GM20431 (cell line): Measurements from ENCODE around the gene PPM1K.
"Not testable (repeated sequence)": the region's sequence is repeated elsewhere in the genome, so short reads cannot be mapped to it uniquely, and the experiment has no call there.

Source experiments
- in situ Hi-C: fragments of 300-500 bp; cut with MseI, MboI; formaldehyde crosslinking; loops from one replicate; pipeline ENCODE4 v1.15.0; 2020; ENCODE audit warnings: low sequenced_read_pairs; ENCODE audit not compliant: unreplicated experiment

PPM1K gene

DNA sequence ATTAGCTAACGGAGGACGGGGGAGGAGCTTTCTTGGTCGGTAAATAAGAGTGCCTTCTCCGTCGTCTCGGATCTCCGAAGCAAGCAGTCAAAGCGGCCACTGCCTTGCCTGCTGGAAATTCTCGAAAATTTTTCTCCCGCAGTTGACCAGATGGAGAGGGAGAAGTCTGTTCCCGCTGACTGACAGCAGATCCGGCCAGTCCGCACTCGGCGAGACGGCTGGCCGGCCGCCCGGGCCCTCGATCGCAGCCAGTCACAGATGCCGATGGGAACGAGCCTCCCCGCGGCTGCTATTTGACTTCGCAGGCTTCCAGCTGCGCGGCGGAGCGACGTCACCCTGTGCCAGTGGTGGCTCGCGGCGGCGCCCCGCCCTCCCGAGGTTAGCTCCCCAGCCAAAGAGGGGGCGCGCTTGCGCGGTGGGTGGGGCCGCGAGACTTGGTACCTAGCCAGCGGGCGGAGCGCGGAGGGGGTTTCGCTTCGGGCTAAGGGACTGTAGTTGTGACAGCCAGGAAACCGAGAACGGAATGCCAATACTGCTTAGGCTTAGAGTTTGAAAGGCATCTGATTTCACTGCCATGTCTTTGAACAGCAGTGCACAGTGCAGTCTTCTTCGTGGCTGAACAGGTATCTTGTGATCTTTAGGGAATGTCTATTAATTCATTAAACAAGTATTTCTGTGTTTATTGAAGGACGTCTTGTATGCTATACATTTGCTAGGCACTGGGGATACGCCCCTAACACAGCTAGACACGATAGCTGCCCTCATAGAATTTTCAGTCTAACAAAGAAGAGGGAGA is at the start of gene PPM1K:
Gene PPM1K, minus strand, starts transcription at position 123 of the 796 bp plus-strand sequence. CDS start 5,978 bp downstream, outside the sequence.
- in situ Hi-C loops: no loop called here

GRCh38 chr4:88333741-88334405 is 49.5 kb upstream of the PPM1K start:
- in situ Hi-C loops: no loop called here

- in situ Hi-C loops: no loop called here
Measured at GRCh38 chr4:88327665-88328064, 43.3 kb upstream of the PPM1K start.

DNA sequence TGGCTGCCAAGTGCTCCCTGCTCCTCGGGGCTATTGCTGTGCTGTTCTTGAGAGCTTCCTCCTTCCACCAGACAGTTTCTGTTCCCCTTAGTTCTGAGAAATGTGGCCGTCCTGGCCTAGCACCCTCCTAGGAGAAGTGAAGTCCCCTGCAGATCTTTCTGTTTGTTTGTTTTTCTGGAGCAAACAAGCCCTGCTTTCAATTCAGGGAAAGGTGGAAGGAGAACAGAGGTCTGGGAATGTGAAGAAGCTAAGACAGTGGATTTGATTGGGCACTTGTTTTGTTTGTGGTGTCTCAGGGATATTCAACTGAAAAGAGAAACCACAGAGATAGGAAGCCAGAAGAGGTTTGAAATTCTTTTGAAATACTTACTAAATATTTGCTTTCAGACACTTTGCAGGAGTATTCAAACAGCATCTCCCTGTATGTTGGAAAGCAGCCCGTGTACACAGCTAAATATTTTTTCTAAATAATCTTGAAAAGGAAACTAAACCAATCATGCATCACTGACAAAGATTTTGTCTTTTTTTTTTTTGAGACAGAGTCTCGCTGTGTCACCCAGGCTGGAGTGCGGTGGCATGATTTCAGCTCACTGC is 36.5 kb upstream of the PPM1K start:
- in situ Hi-C loops: no loop called here

GRCh38 chr4:88320224-88320779 is 35.9 kb upstream of the PPM1K start:
- in situ Hi-C loops: no loop called here

GRCh38 chr4:88318751-88319350 is 34.5 kb upstream of the PPM1K start:
- in situ Hi-C loops: no loop called here

DNA sequence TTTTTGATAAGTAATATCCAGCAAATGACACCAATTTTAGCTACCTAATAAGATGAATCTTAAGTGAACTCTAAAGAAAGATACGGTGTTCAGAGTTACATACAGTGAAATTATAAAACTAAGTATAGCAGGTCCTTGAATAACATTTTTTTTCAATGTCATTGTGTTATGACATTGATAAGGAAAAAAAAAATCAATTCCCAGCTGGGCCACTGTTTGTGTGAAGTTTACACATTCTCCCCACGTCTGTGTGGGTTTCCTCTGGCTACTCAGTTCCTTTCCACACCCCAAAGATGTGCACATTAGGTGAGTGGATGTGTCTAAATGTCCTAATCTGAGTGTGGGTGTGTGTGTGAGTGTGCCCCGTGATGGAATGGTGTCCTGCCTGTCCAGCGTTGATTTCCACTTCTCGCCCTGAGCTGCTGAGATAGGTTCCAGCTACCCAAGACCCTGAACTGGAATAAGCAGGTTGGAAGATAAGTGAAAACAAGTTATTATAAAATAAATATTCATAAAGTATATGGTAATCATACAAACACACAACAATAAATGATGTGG is 31.2 kb upstream of the PPM1K start:
- in situ Hi-C loops: no loop called here

DNA sequence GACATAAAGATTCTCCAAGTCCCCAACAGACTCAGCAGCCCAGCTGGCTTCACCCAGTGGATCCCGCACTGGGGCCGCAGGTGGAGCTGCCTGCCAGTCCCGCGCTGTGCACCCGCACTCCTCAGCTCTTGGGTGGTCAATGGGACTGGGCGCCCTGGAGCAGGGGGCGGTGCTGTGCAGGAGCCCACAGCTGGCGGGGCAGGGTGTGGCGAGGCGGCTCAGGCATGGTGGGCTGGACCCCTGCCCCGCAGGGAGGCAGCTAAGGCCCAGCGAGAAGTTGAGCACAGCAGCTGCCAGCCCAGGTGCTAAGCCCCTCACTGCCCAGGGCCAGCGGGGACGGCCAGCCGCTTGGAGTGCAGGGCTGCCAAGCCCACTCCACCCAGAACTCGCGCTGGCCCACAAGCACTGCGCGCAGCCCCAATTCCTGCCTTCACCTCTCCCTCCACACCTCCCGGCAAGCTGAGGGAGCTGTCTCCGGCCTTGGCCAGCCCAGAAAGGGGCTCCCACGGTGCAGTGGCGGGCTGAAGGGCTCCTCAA is 28.8 kb upstream of the PPM1K start:
- in situ Hi-C loops: not testable (repeated sequence)

- in situ Hi-C loops: no loop called here
Measured at GRCh38 chr4:88308587-88308986, 24.2 kb upstream of the PPM1K start.

GRCh38 chr4:88297725-88298454 is 13.5 kb upstream of the PPM1K start:
- in situ Hi-C loops: no loop called here

DNA sequence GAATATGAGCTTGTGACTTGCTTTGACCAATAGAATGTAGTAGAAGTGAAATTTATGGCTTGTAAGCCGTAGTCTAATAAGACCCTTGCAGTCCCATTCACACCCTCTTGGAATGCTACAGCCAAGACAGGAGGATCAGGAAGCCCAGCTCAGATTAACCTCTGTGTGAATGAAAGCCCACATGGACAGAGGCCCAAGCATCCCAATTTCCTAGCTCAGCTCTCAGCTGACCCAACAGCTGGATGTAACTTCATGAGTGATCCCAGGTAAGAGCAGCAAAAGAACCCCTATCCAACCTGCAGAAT is 12.8 kb upstream of the PPM1K start:
- in situ Hi-C loops: no loop called here

GRCh38 chr4:88296413-88297211 is 12.3 kb upstream of the PPM1K start:
- in situ Hi-C loops: no loop called here

- in situ Hi-C loops: no loop called here
Measured at GRCh38 chr4:88295656-88296055, 11.3 kb upstream of the PPM1K start.

DNA sequence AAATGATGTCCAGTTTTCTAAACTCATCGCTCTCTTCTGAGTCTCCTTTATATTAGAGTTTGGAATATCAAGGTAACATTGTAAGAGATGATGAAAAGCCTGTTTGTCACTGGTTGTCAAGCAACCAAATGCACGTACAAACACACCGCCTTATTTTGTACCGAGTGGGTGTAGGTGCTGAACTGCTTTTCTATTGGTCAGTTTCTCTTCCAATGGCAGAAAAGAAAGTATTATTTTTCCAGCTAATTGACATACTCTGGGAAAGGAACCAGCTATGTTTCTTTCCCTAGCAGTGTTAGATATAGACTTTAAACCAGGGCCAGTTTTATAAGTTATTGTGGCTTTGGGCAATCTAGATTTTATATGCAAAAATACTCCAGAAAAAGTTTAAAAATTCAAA is 6.6 kb upstream of the PPM1K start:
- in situ Hi-C loops: no loop called here

GRCh38 chr4:88286897-88287296 is 2.5 kb upstream of the PPM1K start:
- in situ Hi-C loops: no loop called here

- in situ Hi-C loops: no loop called here
Measured at GRCh38 chr4:88285235-88285653, 883 bp upstream of the PPM1K start.

DNA sequence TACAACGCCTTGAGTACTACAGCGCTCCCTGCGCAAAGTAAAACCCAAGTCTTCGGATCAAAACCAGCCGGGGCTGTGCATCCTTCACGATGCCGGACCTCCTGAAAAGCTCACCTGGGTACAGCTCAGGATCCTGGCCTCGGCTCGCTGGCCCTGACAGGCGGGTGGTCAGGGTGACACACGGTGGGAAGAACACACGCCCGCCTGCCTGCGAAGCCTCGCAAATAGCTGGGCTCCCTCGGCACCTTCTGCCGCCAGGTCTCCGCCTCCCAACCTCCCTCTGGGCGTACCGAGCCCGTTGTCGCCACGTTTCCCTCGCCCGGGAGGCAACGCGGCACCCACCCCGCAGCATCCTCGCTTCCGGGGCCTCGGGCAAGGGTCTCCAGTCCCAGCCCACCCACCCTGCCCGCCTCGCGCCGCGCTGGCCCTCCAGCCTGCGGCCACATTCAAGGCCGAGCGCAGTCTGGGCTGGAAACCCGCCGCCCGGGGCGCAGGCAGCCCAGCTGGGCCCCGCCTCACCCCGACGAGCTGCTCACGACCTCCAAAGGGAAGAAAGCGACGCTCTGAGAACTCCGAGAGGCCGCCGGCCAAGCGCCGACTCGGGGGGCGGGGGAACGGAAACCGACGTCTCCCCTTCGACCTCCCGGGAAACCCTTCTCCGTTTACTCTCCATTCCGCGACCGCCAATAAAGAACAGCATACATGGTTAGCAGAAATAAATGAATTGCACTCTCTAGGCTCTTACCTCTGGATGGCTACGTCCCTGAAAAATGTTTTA is 511 bp downstream of the PPM1K start:
- in situ Hi-C loops: no loop called here

DNA sequence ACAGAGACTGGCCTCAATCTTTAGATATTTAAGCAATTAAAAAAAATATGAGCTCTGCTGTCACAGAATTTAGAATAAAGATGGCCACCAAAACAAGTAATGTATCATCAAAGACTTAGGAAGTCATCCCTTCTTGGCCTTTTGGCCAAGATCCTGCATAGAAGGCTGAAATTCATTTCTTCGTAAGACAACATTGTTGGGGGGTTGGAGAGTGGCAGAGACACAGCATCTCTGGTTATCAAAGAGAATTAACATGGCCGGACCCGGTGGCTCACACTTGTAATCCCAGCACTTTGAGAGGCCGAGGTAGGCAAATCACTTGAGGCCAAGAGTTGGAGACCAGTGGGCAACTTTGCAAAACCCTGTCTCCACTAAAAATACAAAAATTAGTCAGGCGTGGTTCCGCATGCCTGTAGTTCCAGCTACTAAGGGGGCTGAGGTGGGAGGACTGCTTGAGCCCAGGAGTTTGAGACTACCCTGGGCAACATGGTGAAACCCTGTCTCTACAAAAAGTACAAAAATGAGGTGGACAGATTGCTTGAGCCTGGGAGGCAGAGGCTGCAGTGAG is 4.0 kb downstream of the PPM1K start:
- in situ Hi-C loops: no loop called here
